Parathyroid adenoma (tissue), 2 donors: ENCODE data around the gene SLAMF6.

Experiments
- H2AFZ ChIP-seq: fragments of 300-600 bp; sonication (generic); one replicate; pipeline ENCODE4 v1.7.0; 2017; ENCODE audit warnings: antibody characterized with exemption, mild to moderate bottlenecking
- H3K27ac ChIP-seq: fragments of 300-600 bp; sonication (generic); one replicate; pipeline ENCODE4 v1.7.0; 2017
- H3K27me3 ChIP-seq: fragments of 300-600 bp; sonication (generic); one replicate; pipeline ENCODE4 v1.7.0; 2017; ENCODE audit warnings: low read length; ENCODE audit not compliant: control insufficient read depth, insufficient read depth
- H3K36me3 ChIP-seq: fragments of 300-600 bp; sonication (generic); one replicate; pipeline ENCODE4 v1.7.0; 2017; ENCODE audit warnings: low read length; ENCODE audit not compliant: control insufficient read depth, insufficient read depth
- H3K4me1 ChIP-seq: fragments of 300-600 bp; sonication (generic); one replicate; pipeline ENCODE4 v1.7.0; 2017; ENCODE audit warnings: control low read depth
- H3K4me2 ChIP-seq: fragments of 300-600 bp; sonication (generic); one replicate; pipeline ENCODE4 v1.7.0; 2017; ENCODE audit warnings: low read length
- H3K4me3 ChIP-seq: fragments of 300-600 bp; sonication (generic); one replicate; pipeline ENCODE4 v1.7.0; 2017; ENCODE audit warnings: low read depth, low read length
- H3K79me2 ChIP-seq: fragments of 300-600 bp; sonication (generic); one replicate; pipeline ENCODE4 v1.7.0; 2017; ENCODE audit warnings: control low read depth
- H3K9ac ChIP-seq: fragments of 300-600 bp; sonication (generic); one replicate; pipeline ENCODE4 v1.7.0; 2017; ENCODE audit warnings: mild to moderate bottlenecking
- H3K9me3 ChIP-seq: fragments of 300-600 bp; sonication (generic); one replicate; pipeline ENCODE4 v1.7.0; 2017; ENCODE audit warnings: low read length; ENCODE audit not compliant: control insufficient read depth
- CTCF ChIP-seq: fragments of 300-600 bp; sonication (generic); IDR thresholded peaks from one replicate; pipeline ENCODE4 v1.7.0; 2017; ENCODE audit warnings: antibody characterized with exemption, mild to moderate bottlenecking
- donor health status: primary hyperparathyroidism.

Gene SLAMF6

GRCh38 chr1:160451119-160451858 is 71.8 kb downstream of the SLAMF6 start:
- Histone ChIP-seq H3K27ac (no peak overlapping the region), H3K36me3 (no peaks in the 10 kb centered on the region), H3K4me1 (no peaks in the 10 kb centered on the region), H3K27me3 (no peaks in the 10 kb centered on the region), H3K9me3 (no peaks in the 10 kb centered on the region), H3K4me3 (no peak overlapping the region), H3K4me2 (no peak overlapping the region), H3K79me2 (no peaks in the 10 kb centered on the region), H3K9ac (no peak overlapping the region), H2AFZ (no peak overlapping the region)
- no peak for TF ChIP-seq CTCF

GRCh38 chr1:160449494-160449893 is 73.6 kb downstream of the SLAMF6 start:
- H3K36me3 ChIP-seq, result no peaks in the 10 kb centered on the region
- no peak overlapping the region for H3K27ac ChIP-seq
- no peaks in the 10 kb centered on the region for H3K4me1 ChIP-seq
- no peaks in the 10 kb centered on the region for H3K9me3 ChIP-seq
- H3K4me3 ChIP-seq, result no peak overlapping the region
- no peak for TF ChIP-seq CTCF
- no peaks in the 10 kb centered on the region for H3K27me3 ChIP-seq
- H3K4me2 ChIP-seq, result no peak overlapping the region
- no peak overlapping the region for H3K9ac ChIP-seq
- no peak overlapping the region for H2AFZ ChIP-seq
- no peaks in the 10 kb centered on the region for H3K79me2 ChIP-seq

- Histone ChIP-seq H3K27me3 (no peaks in the 10 kb centered on the region), H3K4me3 (no peak overlapping the region), H3K4me1 (no peaks in the 10 kb centered on the region), H3K79me2 (no peaks in the 10 kb centered on the region), H2AFZ (no peak overlapping the region), H3K27ac (no peak overlapping the region), H3K9ac (no peak overlapping the region), H3K36me3 (no peaks in the 10 kb centered on the region), H3K4me2 (no peak overlapping the region), H3K9me3 (no peaks in the 10 kb centered on the region)
- no peak for TF ChIP-seq CTCF
Measured at GRCh38 chr1:160446945-160447600, 76.0 kb downstream of the SLAMF6 start.

- Histone ChIP-seq H3K4me1 (no peaks in the 10 kb centered on the region), H3K4me3 (no peak overlapping the region), H3K9ac (no peak overlapping the region), H3K27me3 (no peaks in the 10 kb centered on the region), H3K27ac (no peak overlapping the region), H3K36me3 (no peaks in the 10 kb centered on the region), H2AFZ (no peak overlapping the region), H3K4me2 (no peak overlapping the region), H3K9me3 (no peaks in the 10 kb centered on the region), H3K79me2 (no peaks in the 10 kb centered on the region)
- TF ChIP-seq CTCF, result no peak
Measured at GRCh38 chr1:160439718-160440117, 83.3 kb downstream of the SLAMF6 start.
